ENCODE measurements around the gene BRAF.

DNA sequence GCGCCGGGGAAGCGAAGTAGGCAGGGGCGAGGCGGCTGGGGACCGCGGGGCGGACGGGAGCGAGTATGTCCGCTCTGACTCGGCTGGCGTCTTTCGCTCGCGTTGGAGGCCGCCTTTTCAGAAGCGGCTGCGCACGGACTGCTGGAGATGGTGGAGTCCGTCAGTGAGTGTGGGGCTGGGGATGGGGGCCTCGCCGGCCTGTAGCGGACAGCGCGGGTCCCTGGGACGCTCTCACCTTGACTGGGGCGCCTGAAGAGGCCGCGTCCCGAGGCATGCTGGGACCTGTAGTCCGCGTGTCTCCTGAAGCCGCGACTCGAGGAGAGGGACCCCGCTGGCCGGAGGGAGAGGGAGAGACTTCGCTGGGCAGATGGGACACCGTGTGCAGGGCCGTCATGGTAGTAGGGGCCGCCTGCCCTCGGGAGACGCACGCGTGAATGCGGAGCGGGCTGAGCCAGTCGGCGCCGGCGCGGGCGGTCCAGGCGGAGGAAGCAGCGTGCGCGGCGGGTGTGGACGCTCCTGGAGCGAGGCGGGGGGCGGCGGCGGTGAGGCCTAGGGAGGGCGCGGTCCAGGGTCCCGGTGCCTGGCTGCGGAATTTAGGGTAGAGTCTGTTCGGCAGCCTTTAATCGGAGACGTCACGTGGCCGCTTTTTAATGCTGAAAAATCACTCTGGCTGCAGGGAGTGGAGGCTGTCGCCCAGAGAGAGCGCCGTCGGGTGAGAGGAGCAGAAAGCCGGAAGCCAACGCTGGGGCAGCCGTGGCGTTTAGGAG is 227.9 kb downstream of the BRAF start, which contains the start of gene NDUFB2:
- TF ChIP-seq, protein P1, sequence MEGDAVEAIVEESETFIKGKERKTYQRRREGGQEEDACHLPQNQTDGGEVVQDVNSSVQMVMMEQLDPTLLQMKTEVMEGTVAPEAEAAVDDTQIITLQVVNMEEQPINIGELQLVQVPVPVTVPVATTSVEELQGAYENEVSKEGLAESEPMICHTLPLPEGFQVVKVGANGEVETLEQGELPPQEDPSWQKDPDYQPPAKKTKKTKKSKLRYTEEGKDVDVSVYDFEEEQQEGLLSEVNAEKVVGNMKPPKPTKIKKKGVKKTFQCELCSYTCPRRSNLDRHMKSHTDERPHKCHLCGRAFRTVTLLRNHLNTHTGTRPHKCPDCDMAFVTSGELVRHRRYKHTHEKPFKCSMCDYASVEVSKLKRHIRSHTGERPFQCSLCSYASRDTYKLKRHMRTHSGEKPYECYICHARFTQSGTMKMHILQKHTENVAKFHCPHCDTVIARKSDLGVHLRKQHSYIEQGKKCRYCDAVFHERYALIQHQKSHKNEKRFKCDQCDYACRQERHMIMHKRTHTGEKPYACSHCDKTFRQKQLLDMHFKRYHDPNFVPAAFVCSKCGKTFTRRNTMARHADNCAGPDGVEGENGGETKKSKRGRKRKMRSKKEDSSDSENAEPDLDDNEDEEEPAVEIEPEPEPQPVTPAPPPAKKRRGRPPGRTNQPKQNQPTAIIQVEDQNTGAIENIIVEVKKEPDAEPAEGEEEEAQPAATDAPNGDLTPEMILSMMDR (IDR thresholded peaks at IDR 0.05 in 2 of 3, conservative IDR thresholded peaks at IDR 0.05 in 1 of 3; ENCODE audit: borderline replicate concordance in 1 of 3, insufficient read depth in 1 of 3, low read depth in 2 of 3, low read length in 2 of 3): no peak
- TF ChIP-seq RAD21 (IDR thresholded peaks at IDR 0.05; ENCODE audit: low read depth) (no peak), EGR1 (IDR thresholded peaks at IDR 0.05; ENCODE audit: low read depth) (no peak), SP1 (IDR thresholded peaks at IDR 0.05; ENCODE audit: low read depth) (no peak; the same call in 1 of the 2 replicates)

Measured in HCT116 (cell line).